ENCODE measurements around the gene DNAJB13.
"Not testable (repeated sequence)": the region's sequence is repeated elsewhere in the genome, so short reads cannot be mapped to it uniquely, and the experiment has no call there.

The DNAJB13 gene

GRCh38 chr11:73950869-73951710 lies at the start of gene DNAJB13:
Gene DNAJB13 (plus strand): TSS chr11:73951026. CDS start chr11:73951070, 44 bp downstream.
- DNase-seq (no peak), ATAC-seq (replicated peaks) (peak; percentile 94 to 95)
- Mint-ChIP-seq H3K36me3 (peaks cover 0 to 5% of the 10 kb centered on the region in 2 donors), H3K4me1 (peaks cover 2 to 15% of the 10 kb centered on the region in 2 donors), H3K27ac (no peak within 1 kb of the TSS), H3K9me3 (no peaks in the 10 kb centered on the region), H3K27me3 (peaks cover 2 to 3% of the 10 kb centered on the region in 2 donors), H3K4me3 (no peak within 1 kb of the TSS)

- H3K4me3 Mint-ChIP-seq: no peak overlapping the region
- no peaks in the 10 kb centered on the region for H3K4me1 Mint-ChIP-seq
- no peak for ATAC-seq (replicated peaks)
- no peaks in the 10 kb centered on the region for H3K27me3 Mint-ChIP-seq
- H3K9me3 Mint-ChIP-seq: no peaks in the 10 kb centered on the region
- no peak for DNase-seq
- H3K27ac Mint-ChIP-seq: no peak overlapping the region
- peaks cover 10 to 29% of the 10 kb centered on the region in 2 donors for H3K36me3 Mint-ChIP-seq
These were observed 48.5 kb upstream of the DNAJB13 start for GRCh38 chr11:73902303-73902702.

GRCh38 chr11:73907191-73907590 lies 43.6 kb upstream of the DNAJB13 start:
- Mint-ChIP-seq H3K9me3 (no peaks in the 10 kb centered on the region), H3K4me3 (no peak overlapping the region), H3K36me3 (peaks cover 14 to 30% of the 10 kb centered on the region in 2 donors), H3K4me1 (no peaks in the 10 kb centered on the region), H3K27ac (no peak overlapping the region), H3K27me3 (no peaks in the 10 kb centered on the region)
- DNase-seq (no peak), ATAC-seq (replicated peaks) (peak; percentile 55 to 57)

- peaks cover 26 to 41% of the 10 kb centered on the region in 2 donors for H3K36me3 Mint-ChIP-seq
- DNase-seq (no peak), ATAC-seq (replicated peaks) (no peak)
- no peaks in the 10 kb centered on the region for H3K4me1 Mint-ChIP-seq
- H3K27ac Mint-ChIP-seq: no peak overlapping the region
- no peak overlapping the region for H3K4me3 Mint-ChIP-seq
- no peaks in the 10 kb centered on the region for H3K9me3 Mint-ChIP-seq
- no peaks in the 10 kb centered on the region for H3K27me3 Mint-ChIP-seq
These were observed 38.8 kb upstream of the DNAJB13 start for GRCh38 chr11:73912026-73912425.

- no peak for ATAC-seq (replicated peaks)
- peaks cover 29 to 44% of the 10 kb centered on the region in 2 donors for H3K36me3 Mint-ChIP-seq
These were observed 37.4 kb upstream of the DNAJB13 start for GRCh38 chr11:73913472-73913871.

GRCh38 chr11:73914284-73914683 lies 36.5 kb upstream of the DNAJB13 start:
- Mint-ChIP-seq H3K4me3 (no peak overlapping the region), H3K27me3 (no peaks in the 10 kb centered on the region), H3K36me3 (peaks cover 31 to 49% of the 10 kb centered on the region in 2 donors), H3K4me1 (no peaks in the 10 kb centered on the region), H3K27ac (no peak overlapping the region), H3K9me3 (no peaks in the 10 kb centered on the region)
- DNase-seq (no peak), ATAC-seq (replicated peaks) (no peak)

More at GRCh38 chr11:73913472-73913871, 37.4 kb upstream of the DNAJB13 start:
- Mint-ChIP-seq H3K27ac (no peak overlapping the region), H3K4me1 (no peaks in the 10 kb centered on the region), H3K27me3 (no peaks in the 10 kb centered on the region), H3K9me3 (no peaks in the 10 kb centered on the region), H3K4me3 (no peak overlapping the region)
- no peak for DNase-seq

GRCh38 chr11:73916435-73916834 lies 34.4 kb upstream of the DNAJB13 start:
- ATAC-seq (replicated peaks): no peak
- H3K9me3 Mint-ChIP-seq: no peaks in the 10 kb centered on the region
- H3K27ac Mint-ChIP-seq: peak overlapping the region; percentile 44
- no peak for DNase-seq
- no peaks in the 10 kb centered on the region for H3K4me1 Mint-ChIP-seq
- H3K36me3 Mint-ChIP-seq: peaks cover 37 to 49% of the 10 kb centered on the region in 2 donors
- H3K4me3 Mint-ChIP-seq: no peak overlapping the region
- H3K27me3 Mint-ChIP-seq: no peaks in the 10 kb centered on the region

- H3K27ac Mint-ChIP-seq: no peak overlapping the region
- ATAC-seq (replicated peaks): no peak
- H3K4me1 Mint-ChIP-seq: no peaks in the 10 kb centered on the region
- peaks cover 39 to 44% of the 10 kb centered on the region in 2 donors for H3K36me3 Mint-ChIP-seq
- DNase-seq: no peak
- no peaks in the 10 kb centered on the region for H3K9me3 Mint-ChIP-seq
- no peaks in the 10 kb centered on the region for H3K27me3 Mint-ChIP-seq
- H3K4me3 Mint-ChIP-seq: no peak overlapping the region
These were observed 29.6 kb upstream of the DNAJB13 start for GRCh38 chr11:73921180-73921579.

- H3K4me3 Mint-ChIP-seq: no peak overlapping the region
- DNase-seq: no peak
- H3K27me3 Mint-ChIP-seq: no peaks in the 10 kb centered on the region
- peaks cover 37 to 46% of the 10 kb centered on the region in 2 donors for H3K36me3 Mint-ChIP-seq
- no peaks in the 10 kb centered on the region for H3K9me3 Mint-ChIP-seq
- H3K4me1 Mint-ChIP-seq: no peaks in the 10 kb centered on the region
- ATAC-seq (replicated peaks): no peak
- no peak overlapping the region for H3K27ac Mint-ChIP-seq
These were observed 21.4 kb upstream of the DNAJB13 start for GRCh38 chr11:73929388-73929787.

GRCh38 chr11:73931039-73931645 lies 19.7 kb upstream of the DNAJB13 start:
- H3K27ac Mint-ChIP-seq: no peak overlapping the region
- ATAC-seq (replicated peaks) (peak; percentile 54), DNase-seq (no peak)
- H3K4me1 Mint-ChIP-seq: no peaks in the 10 kb centered on the region
- H3K9me3 Mint-ChIP-seq: no peaks in the 10 kb centered on the region
- H3K4me3 Mint-ChIP-seq: no peak overlapping the region
- peaks cover 29 to 44% of the 10 kb centered on the region in 2 donors for H3K36me3 Mint-ChIP-seq
- H3K27me3 Mint-ChIP-seq: no peaks in the 10 kb centered on the region

- Mint-ChIP-seq H3K9me3 (no peaks in the 10 kb centered on the region), H3K4me3 (no peak overlapping the region), H3K36me3 (peaks cover 30 to 41% of the 10 kb centered on the region in 2 donors), H3K27ac (no peak overlapping the region), H3K4me1 (no peaks in the 10 kb centered on the region), H3K27me3 (no peaks in the 10 kb centered on the region)
- ATAC-seq (replicated peaks) (no peak), DNase-seq (no peak)
These were observed 18.9 kb upstream of the DNAJB13 start for GRCh38 chr11:73931951-73932350.

GRCh38 chr11:73932781-73933180 lies 18.0 kb upstream of the DNAJB13 start:
- ATAC-seq (replicated peaks) (no peak), DNase-seq (no peak)
- H3K4me1 Mint-ChIP-seq: no peaks in the 10 kb centered on the region

GRCh38 chr11:73936047-73936446 lies 14.8 kb upstream of the DNAJB13 start:
- H3K9me3 Mint-ChIP-seq; H3K4me3 Mint-ChIP-seq; ATAC-seq (replicated peaks); H3K27ac Mint-ChIP-seq; H3K4me1 Mint-ChIP-seq; DNase-seq; H3K27me3 Mint-ChIP-seq: not testable (repeated sequence)
- peaks cover 23 to 29% of the 10 kb centered on the region in 2 donors for H3K36me3 Mint-ChIP-seq

More at GRCh38 chr11:73932781-73933180, 18.0 kb upstream of the DNAJB13 start:
- Mint-ChIP-seq H3K27ac (no peak overlapping the region), H3K4me3 (no peak overlapping the region), H3K27me3 (no peaks in the 10 kb centered on the region), H3K9me3 (no peaks in the 10 kb centered on the region), H3K36me3 (peaks cover 25 to 36% of the 10 kb centered on the region in 2 donors)

GRCh38 chr11:73939096-73939495 lies 11.7 kb upstream of the DNAJB13 start:
- DNase-seq (no peak), ATAC-seq (replicated peaks) (no peak)
- H3K27me3 Mint-ChIP-seq: no peaks in the 10 kb centered on the region
- H3K4me3 Mint-ChIP-seq: no peak overlapping the region
- H3K9me3 Mint-ChIP-seq: peaks cover 0 to 5% of the 10 kb centered on the region in 2 donors
- peaks cover 18 to 27% of the 10 kb centered on the region in 2 donors for H3K36me3 Mint-ChIP-seq
- no peaks in the 10 kb centered on the region for H3K4me1 Mint-ChIP-seq
- H3K27ac Mint-ChIP-seq: no peak overlapping the region

Data from stimulated activated naive B cell treated with anti-CD40 and anti-IgM and Interleukin-4, amounts not matched to agents 10 μg/mL and 1 μg/mL and 100 μg/mL, for 72 hours (primary cell).